ENCODE results near the gene DLGAP1.

The DLGAP1 gene

DNA sequence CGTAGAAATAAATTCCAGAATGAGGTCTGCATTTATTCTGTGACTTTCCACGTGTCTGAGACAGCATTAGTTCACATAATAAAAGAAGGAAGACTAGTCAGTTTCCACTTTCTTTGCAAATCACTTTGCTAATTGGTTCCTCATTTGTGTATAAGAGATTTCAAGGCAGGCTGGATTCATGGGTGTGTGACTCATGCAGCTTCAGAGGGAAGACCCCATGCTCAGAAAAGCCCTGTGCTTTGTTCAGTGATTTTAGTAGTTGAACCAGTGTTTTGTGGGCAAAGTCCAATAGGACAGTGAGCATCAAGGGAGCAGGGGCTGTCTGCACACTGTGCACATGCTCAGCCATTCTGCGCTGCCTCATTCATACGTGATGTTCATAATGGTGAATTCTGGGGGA lies 297.8 kb downstream of the DLGAP1 start:
- no peak overlapping the region for H3K4me3 Mint-ChIP-seq
- DNase-seq: no peak
- H3K27me3 Mint-ChIP-seq: no peaks in the 10 kb centered on the region
- peaks cover 6% of the 10 kb centered on the region for H3K9me3 Mint-ChIP-seq
- no peak overlapping the region for H3K27ac Mint-ChIP-seq
- H3K36me3 Mint-ChIP-seq (ENCODE audit: low read depth): no peaks in the 10 kb centered on the region
- H3K4me1 Mint-ChIP-seq (ENCODE audit: low read depth): no peaks in the 10 kb centered on the region

DNA sequence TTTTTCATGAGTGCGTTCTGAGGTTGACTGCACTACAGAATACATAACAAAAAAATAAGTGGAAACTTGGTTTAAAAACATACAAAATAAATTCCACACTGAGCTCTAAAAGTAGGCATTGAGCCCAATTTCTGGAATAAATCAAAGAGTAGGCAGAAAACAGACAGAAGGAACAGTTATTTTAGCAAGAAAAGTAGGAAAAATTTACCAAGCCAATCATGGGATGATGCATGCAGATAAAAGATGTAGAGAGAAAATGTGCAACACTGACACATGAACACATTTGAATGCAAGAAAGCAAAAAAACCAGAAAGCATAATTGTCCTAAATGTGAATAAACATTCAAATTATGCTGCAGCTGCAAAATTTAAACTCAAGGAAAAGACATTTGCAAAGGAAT lies 308.3 kb downstream of the DLGAP1 start:
- H3K27me3 Mint-ChIP-seq: no peaks in the 10 kb centered on the region
- peaks cover 1% of the 10 kb centered on the region for H3K9me3 Mint-ChIP-seq
- no peaks in the 10 kb centered on the region for H3K4me1 Mint-ChIP-seq (ENCODE audit: low read depth)
- DNase-seq: no peak
- no peaks in the 10 kb centered on the region for H3K36me3 Mint-ChIP-seq (ENCODE audit: low read depth)
- H3K27ac Mint-ChIP-seq: no peak overlapping the region
- H3K4me3 Mint-ChIP-seq: no peak overlapping the region

GRCh38 chr18:4144201-4144600 lies 310.9 kb downstream of the DLGAP1 start:
- Mint-ChIP-seq H3K9me3 (peaks cover 1% of the 10 kb centered on the region), H3K27me3 (no peaks in the 10 kb centered on the region), H3K36me3 (ENCODE audit: low read depth) (no peaks in the 10 kb centered on the region), H3K4me3 (no peak overlapping the region), H3K4me1 (ENCODE audit: low read depth) (no peaks in the 10 kb centered on the region), H3K27ac (no peak overlapping the region)
- DNase-seq: no peak

GRCh38 chr18:4143585-4143984 lies 311.5 kb downstream of the DLGAP1 start:
- Mint-ChIP-seq H3K4me3 (no peak overlapping the region), H3K4me1 (ENCODE audit: low read depth) (no peaks in the 10 kb centered on the region), H3K9me3 (peaks cover 1% of the 10 kb centered on the region), H3K36me3 (ENCODE audit: low read depth) (no peaks in the 10 kb centered on the region), H3K27me3 (no peaks in the 10 kb centered on the region), H3K27ac (no peak overlapping the region)
- no peak for DNase-seq

GRCh38 chr18:4142876-4143275 lies 312.2 kb downstream of the DLGAP1 start:
- Mint-ChIP-seq H3K4me1 (ENCODE audit: low read depth) (no peaks in the 10 kb centered on the region), H3K27me3 (no peaks in the 10 kb centered on the region), H3K36me3 (ENCODE audit: low read depth) (no peaks in the 10 kb centered on the region), H3K4me3 (no peak overlapping the region), H3K9me3 (peaks cover 1% of the 10 kb centered on the region), H3K27ac (no peak overlapping the region)
- DNase-seq: no peak

- H3K27me3 Mint-ChIP-seq: no peaks in the 10 kb centered on the region
- DNase-seq: no peak
- no peaks in the 10 kb centered on the region for H3K4me1 Mint-ChIP-seq (ENCODE audit: low read depth)
- no peak overlapping the region for H3K27ac Mint-ChIP-seq
- peaks cover 2% of the 10 kb centered on the region for H3K9me3 Mint-ChIP-seq
- no peaks in the 10 kb centered on the region for H3K36me3 Mint-ChIP-seq (ENCODE audit: low read depth)
- H3K4me3 Mint-ChIP-seq: no peak overlapping the region
These were observed 320.4 kb downstream of the DLGAP1 start for GRCh38 chr18:4134700-4135099.

GRCh38 chr18:4130734-4131719 lies 324.1 kb downstream of the DLGAP1 start:
- Mint-ChIP-seq H3K4me1 (ENCODE audit: low read depth) (no peaks in the 10 kb centered on the region), H3K4me3 (no peak overlapping the region), H3K27ac (no peak overlapping the region), H3K9me3 (no peaks in the 10 kb centered on the region), H3K27me3 (no peaks in the 10 kb centered on the region), H3K36me3 (ENCODE audit: low read depth) (no peaks in the 10 kb centered on the region)
- DNase-seq: no peak

- Mint-ChIP-seq H3K9me3 (no peaks in the 10 kb centered on the region), H3K4me3 (no peak overlapping the region), H3K4me1 (ENCODE audit: low read depth) (no peaks in the 10 kb centered on the region), H3K36me3 (ENCODE audit: low read depth) (no peaks in the 10 kb centered on the region), H3K27me3 (no peaks in the 10 kb centered on the region), H3K27ac (no peak overlapping the region)
- no peak for DNase-seq
These were observed 328.2 kb downstream of the DLGAP1 start for GRCh38 chr18:4126939-4127338.

- H3K36me3 Mint-ChIP-seq (ENCODE audit: low read depth): no peaks in the 10 kb centered on the region
These were observed 329.4 kb downstream of the DLGAP1 start for GRCh38 chr18:4125627-4126230.

DNA sequence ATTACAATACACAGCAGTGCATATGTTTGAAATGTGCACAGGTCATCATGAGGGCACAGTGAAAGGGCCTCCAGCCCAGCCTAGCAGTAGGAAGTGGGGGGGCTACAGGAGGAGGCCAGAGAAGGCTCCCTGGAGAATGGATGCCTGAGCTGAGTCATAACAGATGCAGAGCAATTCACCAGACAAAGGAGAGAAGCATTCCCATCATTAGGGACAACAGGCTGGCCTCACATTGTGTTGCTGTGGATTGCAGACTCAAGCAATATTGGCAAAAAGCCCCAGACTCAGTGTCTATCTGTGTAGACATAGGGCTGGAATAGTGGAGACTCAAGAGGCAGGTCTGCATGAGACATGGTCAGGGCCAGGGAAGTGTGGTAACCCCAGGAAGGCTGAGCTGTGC lies 329.9 kb downstream of the DLGAP1 start:
- H3K27me3 Mint-ChIP-seq: no peaks in the 10 kb centered on the region
- no peaks in the 10 kb centered on the region for H3K36me3 Mint-ChIP-seq (ENCODE audit: low read depth)
- H3K9me3 Mint-ChIP-seq: no peaks in the 10 kb centered on the region
- H3K4me1 Mint-ChIP-seq (ENCODE audit: low read depth): no peaks in the 10 kb centered on the region
- no peak overlapping the region for H3K4me3 Mint-ChIP-seq
- DNase-seq: no peak
- H3K27ac Mint-ChIP-seq: no peak overlapping the region

More at GRCh38 chr18:4125627-4126230, 329.4 kb downstream of the DLGAP1 start:
- Mint-ChIP-seq H3K9me3 (no peaks in the 10 kb centered on the region), H3K4me1 (ENCODE audit: low read depth) (no peaks in the 10 kb centered on the region), H3K27ac (no peak overlapping the region), H3K27me3 (no peaks in the 10 kb centered on the region), H3K4me3 (no peak overlapping the region)
- DNase-seq: no peak

GRCh38 chr18:4119813-4120212 lies 335.3 kb downstream of the DLGAP1 start:
- Mint-ChIP-seq H3K9me3 (no peaks in the 10 kb centered on the region), H3K36me3 (ENCODE audit: low read depth) (no peaks in the 10 kb centered on the region), H3K4me3 (no peak overlapping the region), H3K27ac (no peak overlapping the region), H3K27me3 (peaks cover 8% of the 10 kb centered on the region), H3K4me1 (ENCODE audit: low read depth) (no peaks in the 10 kb centered on the region)
- no peak for DNase-seq

DNA sequence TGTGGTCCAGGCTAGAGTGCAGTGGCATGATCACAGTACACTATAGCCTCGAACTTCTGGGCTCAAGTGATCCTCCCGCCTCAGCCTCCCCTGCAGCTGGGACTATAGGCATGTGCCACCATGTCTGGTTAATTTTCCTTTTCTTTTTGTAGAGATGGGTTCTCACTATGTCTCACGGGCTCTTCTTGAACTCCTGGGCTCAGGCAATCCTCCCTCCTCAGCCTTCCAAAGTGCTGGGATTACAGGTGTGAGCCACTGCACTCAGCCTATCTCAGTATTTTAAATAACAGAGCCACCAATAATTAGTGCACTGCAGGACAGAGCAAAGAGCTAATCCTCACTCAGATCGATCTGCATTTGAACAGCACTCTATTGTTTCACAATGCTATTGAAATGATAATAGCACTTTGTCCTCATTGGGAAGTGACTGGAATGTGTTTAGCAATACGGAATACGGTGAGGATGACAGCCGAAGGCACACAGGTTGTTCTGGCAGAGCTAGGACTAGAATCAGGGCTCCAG lies 335.9 kb downstream of the DLGAP1 start:
- H3K9me3 Mint-ChIP-seq: no peaks in the 10 kb centered on the region
- H3K36me3 Mint-ChIP-seq (ENCODE audit: low read depth): no peaks in the 10 kb centered on the region
- H3K4me3 Mint-ChIP-seq: no peak overlapping the region
- H3K27me3 Mint-ChIP-seq: peaks cover 8% of the 10 kb centered on the region
- no peak overlapping the region for H3K27ac Mint-ChIP-seq
- H3K4me1 Mint-ChIP-seq (ENCODE audit: low read depth): no peaks in the 10 kb centered on the region
- DNase-seq: no peak

DNA sequence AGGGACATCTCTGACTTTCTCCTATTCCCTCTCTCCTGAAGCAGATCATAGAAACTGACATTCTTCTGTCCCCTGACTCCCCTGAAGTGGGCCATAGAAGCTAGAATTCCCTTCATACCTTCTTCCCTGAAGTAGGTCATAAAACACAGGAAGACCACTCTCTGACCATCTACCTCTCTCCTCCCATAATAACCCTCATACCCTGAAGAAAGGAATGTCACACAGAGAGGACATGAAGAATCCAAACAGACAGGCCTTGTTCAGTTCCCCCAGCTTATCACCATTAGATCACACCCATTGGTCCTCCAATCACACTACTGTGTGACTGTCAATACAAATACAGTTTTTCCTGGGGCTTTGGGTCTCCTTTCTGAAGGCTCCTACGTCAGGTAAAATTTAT lies 347.1 kb downstream of the DLGAP1 start:
- Mint-ChIP-seq H3K27ac (no peak overlapping the region), H3K27me3 (peaks cover 7% of the 10 kb centered on the region), H3K4me1 (ENCODE audit: low read depth) (no peaks in the 10 kb centered on the region), H3K9me3 (no peaks in the 10 kb centered on the region), H3K4me3 (no peak overlapping the region), H3K36me3 (ENCODE audit: low read depth) (no peaks in the 10 kb centered on the region)
- no peak for DNase-seq

DNA sequence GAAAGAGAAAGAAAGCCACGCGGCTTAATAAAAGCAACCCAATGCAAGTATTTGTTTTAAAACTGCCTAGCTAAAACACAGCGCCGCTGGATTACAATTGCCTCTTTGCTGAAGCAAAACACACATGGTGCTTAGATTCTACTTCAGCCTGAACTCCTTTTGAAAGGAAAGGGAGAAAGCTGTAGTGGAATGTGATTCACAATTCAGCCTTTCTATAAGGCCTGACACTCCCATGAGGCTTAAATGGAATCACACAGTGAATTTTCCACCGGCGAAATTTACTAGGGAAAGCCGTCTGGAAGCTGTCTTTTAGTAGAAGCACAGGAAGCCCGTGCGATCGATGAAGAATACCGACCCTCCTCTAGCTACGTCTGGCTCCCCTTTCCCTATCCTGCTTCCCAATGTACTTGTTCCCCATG lies 348.0 kb downstream of the DLGAP1 start:
- peaks cover 7% of the 10 kb centered on the region for H3K27me3 Mint-ChIP-seq
- no peaks in the 10 kb centered on the region for H3K9me3 Mint-ChIP-seq
- no peak overlapping the region for H3K4me3 Mint-ChIP-seq
- DNase-seq: no peak
- H3K27ac Mint-ChIP-seq: no peak overlapping the region
- H3K4me1 Mint-ChIP-seq (ENCODE audit: low read depth): no peaks in the 10 kb centered on the region
- H3K36me3 Mint-ChIP-seq (ENCODE audit: low read depth): no peaks in the 10 kb centered on the region

Data from activated T-cell treated with anti-CD3 and anti-CD28 coated beads, Interleukin-2, amount 50 U/mL, for 24 hours (primary cell).